Smooth muscle cell (in vitro differentiated cells): ENCODE measurements around the gene FAM217B. TPM values are rescaled to one million over a fixed set of nuclear protein-coding genes. Genes with fewer than 3 reads are reported as not detected.

Experiments
- DNase-seq: peaks from one replicate; lab custom pipeline; 2025; ENCODE audit not compliant: unreplicated experiment; lab: John Stamatoyannopoulos, UW
- H2AFZ ChIP-seq: fragments of 200-600 bp; sonication (generic); 2 replicates; pipeline ENCODE4 v1.6.0; 2016; ENCODE audit warnings: antibody characterized with exemption, low read depth, mild to moderate bottlenecking
- H3F3A ChIP-seq: fragments of 200-600 bp; sonication (generic); 2 replicates; pipeline ENCODE4 v1.6.0; 2017; ENCODE audit warnings: antibody characterized with exemption, low read depth
- H3K27ac ChIP-seq: fragments of 200-600 bp; sonication (generic); 2 replicates; pipeline ENCODE4 v1.5.1; 2016; ENCODE audit warnings: low read depth, mild to moderate bottlenecking
- H3K27me3 ChIP-seq: fragments of 200-600 bp; sonication (generic); 2 replicates; pipeline ENCODE4 v1.6.1; 2016; ENCODE audit warnings: low read depth, mild to moderate bottlenecking
- H3K36me3 ChIP-seq: fragments of 200-600 bp; sonication (generic); 2 replicates; pipeline ENCODE4 v1.5.1; 2016; ENCODE audit warnings: low read depth
- H3K4me1 ChIP-seq: fragments of 200-600 bp; sonication (generic); 2 replicates; pipeline ENCODE4 v1.5.1; 2016; ENCODE audit warnings: low read depth
- H3K4me2 ChIP-seq: fragments of 200-600 bp; sonication (generic); 2 replicates; pipeline ENCODE4 v1.6.0; 2016; ENCODE audit warnings: mild to moderate bottlenecking
- H3K4me3 ChIP-seq: fragments of 200-600 bp; sonication (generic); 2 replicates; pipeline ENCODE4 v1.5.1; 2016; ENCODE audit warnings: mild to moderate bottlenecking
- H3K79me2 ChIP-seq: fragments of 200-600 bp; sonication (generic); 2 replicates; pipeline ENCODE4 v1.6.0; 2016; ENCODE audit warnings: low read depth, mild to moderate bottlenecking
- H3K9ac ChIP-seq: fragments of 200-600 bp; sonication (generic); 2 replicates; pipeline ENCODE4 v1.6.0; 2016; ENCODE audit warnings: low read depth
- H3K9me3 ChIP-seq: fragments of 200-600 bp; sonication (generic); replicated peaks from 2 replicates; pipeline ENCODE4 v1.5.1; 2016; ENCODE audit warnings: low read depth
- H4K20me1 ChIP-seq: fragments of 200-600 bp; sonication (generic); 2 replicates; pipeline ENCODE4 v1.6.0; 2016; ENCODE audit warnings: low read depth
- WGBS: methylation state at CpG from one replicate; pipeline ENCODE4 v1.1.7; 2016; ENCODE audit warnings: low lambda C conversion rate; 5-methylcytosine and 5-hydroxymethylcytosine counted together
- polyA plus RNA-seq: library from polyadenylated mRNA; unstranded; fragments of >200 nt; fragmentation: Nextera tagmentation; extraction: Ambion mirVana; gene quantifications from 2 replicates; pipeline ENCODE4 v1.2.1, GENCODE V29; 2016
- total RNA-seq: library from RNA; depleted of rRNA; stranded (reverse); fragments of >200 nt; gene quantifications from 2 replicates; pipeline ENCODE4 v1.2.3, GENCODE V29; 2014
- TF ChIP-seq, protein P1 (sequence below): fragments of 200-600 bp; sonication (generic); IDR thresholded peaks from 2 replicates; pipeline ENCODE4 v1.5.1; 2017; ENCODE audit warnings: borderline replicate concordance, mild to moderate bottlenecking, antibody characterized with exemption; ENCODE audit not compliant: insufficient read depth, poor library complexity, severe bottlenecking

FAM217B gene
- total and polyA plus RNA-seq, 2 experiments from 2014 or later = 7.7 to 14.2 TPM

DNA sequence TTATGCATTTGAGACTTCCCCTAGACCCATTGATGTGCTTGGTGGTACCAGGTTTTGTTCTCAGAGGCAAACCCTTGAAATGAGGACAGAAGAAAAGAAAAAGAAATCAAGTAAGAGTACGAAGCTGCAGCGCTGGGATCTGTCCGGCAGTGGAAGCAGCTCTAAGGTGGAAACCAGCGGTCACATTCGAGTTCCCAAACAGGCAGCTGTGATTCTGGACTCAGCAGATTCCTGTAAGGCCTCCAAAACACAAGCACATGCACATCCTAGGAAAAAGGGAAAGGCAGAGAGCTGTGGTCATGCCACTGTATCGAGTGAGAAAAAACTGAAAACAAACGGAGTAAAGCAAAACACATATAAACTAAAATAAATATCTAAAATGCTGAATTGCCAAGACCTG lies 4.5 kb downstream of the FAM217B start:
- H4K20me1 ChIP-seq = no peaks in the 10 kb centered on the region
- H3K4me2 ChIP-seq = no peak overlapping the region
- H3K9me3 ChIP-seq = no peaks in the 10 kb centered on the region
- H3F3A ChIP-seq = no peaks in the 10 kb centered on the region
- H3K27me3 ChIP-seq = no peaks in the 10 kb centered on the region
- H3K36me3 ChIP-seq = no peaks in the 10 kb centered on the region
- 90% methylated on average over 7 of the region's 7 CpGs for WGBS
- H3K4me3 ChIP-seq = no peak overlapping the region
- H3K9ac ChIP-seq = no peak overlapping the region
- TF ChIP-seq, protein P1, sequence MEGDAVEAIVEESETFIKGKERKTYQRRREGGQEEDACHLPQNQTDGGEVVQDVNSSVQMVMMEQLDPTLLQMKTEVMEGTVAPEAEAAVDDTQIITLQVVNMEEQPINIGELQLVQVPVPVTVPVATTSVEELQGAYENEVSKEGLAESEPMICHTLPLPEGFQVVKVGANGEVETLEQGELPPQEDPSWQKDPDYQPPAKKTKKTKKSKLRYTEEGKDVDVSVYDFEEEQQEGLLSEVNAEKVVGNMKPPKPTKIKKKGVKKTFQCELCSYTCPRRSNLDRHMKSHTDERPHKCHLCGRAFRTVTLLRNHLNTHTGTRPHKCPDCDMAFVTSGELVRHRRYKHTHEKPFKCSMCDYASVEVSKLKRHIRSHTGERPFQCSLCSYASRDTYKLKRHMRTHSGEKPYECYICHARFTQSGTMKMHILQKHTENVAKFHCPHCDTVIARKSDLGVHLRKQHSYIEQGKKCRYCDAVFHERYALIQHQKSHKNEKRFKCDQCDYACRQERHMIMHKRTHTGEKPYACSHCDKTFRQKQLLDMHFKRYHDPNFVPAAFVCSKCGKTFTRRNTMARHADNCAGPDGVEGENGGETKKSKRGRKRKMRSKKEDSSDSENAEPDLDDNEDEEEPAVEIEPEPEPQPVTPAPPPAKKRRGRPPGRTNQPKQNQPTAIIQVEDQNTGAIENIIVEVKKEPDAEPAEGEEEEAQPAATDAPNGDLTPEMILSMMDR = no peak
- H2AFZ ChIP-seq = no peak overlapping the region
- no peak overlapping the region for H3K27ac ChIP-seq
- H3K79me2 ChIP-seq = peaks cover 8% of the 10 kb centered on the region
- peaks cover 13% of the 10 kb centered on the region for H3K4me1 ChIP-seq
- DNase-seq = no peak

- TF ChIP-seq, protein P1 = no peak
- H3K9ac ChIP-seq = no peak overlapping the region
- peaks cover 8% of the 10 kb centered on the region for H3K79me2 ChIP-seq
- 81% methylated on average over 3 of the region's 3 CpGs for WGBS
- H4K20me1 ChIP-seq = no peaks in the 10 kb centered on the region
- DNase-seq = no peak
- no peak overlapping the region for H3K27ac ChIP-seq
- no peak overlapping the region for H3K4me2 ChIP-seq
- H3F3A ChIP-seq = no peaks in the 10 kb centered on the region
- peaks cover 13% of the 10 kb centered on the region for H3K4me1 ChIP-seq
- H3K9me3 ChIP-seq = no peaks in the 10 kb centered on the region
- no peaks in the 10 kb centered on the region for H3K27me3 ChIP-seq
- H2AFZ ChIP-seq = no peak overlapping the region
- no peaks in the 10 kb centered on the region for H3K36me3 ChIP-seq
- no peak overlapping the region for H3K4me3 ChIP-seq
These were observed 5.0 kb downstream of the FAM217B start for GRCh38 chr20:59945175-59945574.

DNA sequence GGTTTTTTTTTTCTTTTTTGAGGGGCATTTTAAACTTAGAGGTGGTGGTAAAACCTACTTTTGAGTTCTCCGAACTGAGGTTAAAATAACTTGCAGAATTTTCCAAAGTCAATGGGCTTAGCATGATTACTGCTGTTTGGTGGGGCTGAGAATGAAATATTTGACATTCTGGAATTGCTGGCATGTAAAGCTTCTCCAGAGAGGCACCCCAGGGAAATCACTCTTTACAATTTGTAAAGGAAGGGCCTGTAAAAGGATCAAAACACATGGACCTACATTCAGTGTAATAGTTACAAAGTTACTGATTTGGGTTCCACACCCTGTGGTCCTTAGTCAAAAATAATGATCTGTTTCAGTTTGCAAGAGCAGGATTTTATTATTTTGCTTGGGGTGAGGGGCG lies 5.5 kb downstream of the FAM217B start:
- WGBS = 66% methylated on average over 2 of the region's 2 CpGs
- H3K4me1 ChIP-seq = peaks cover 13% of the 10 kb centered on the region

GRCh38 chr20:59947376-59947775 lies 7.2 kb downstream of the FAM217B start:
- no peak for DNase-seq
- H3K27ac ChIP-seq = no peak overlapping the region
- no peaks in the 10 kb centered on the region for H3K9me3 ChIP-seq
- 97% methylated on average over 8 of the region's 8 CpGs for WGBS
- H3K27me3 ChIP-seq = no peaks in the 10 kb centered on the region
- H4K20me1 ChIP-seq = no peaks in the 10 kb centered on the region
- TF ChIP-seq, protein P1 = no peak
- H3K4me3 ChIP-seq = no peak overlapping the region
- H3K79me2 ChIP-seq = no peaks in the 10 kb centered on the region
- peaks cover 5% of the 10 kb centered on the region for H3K4me1 ChIP-seq
- no peak overlapping the region for H2AFZ ChIP-seq
- H3K36me3 ChIP-seq = no peaks in the 10 kb centered on the region
- no peaks in the 10 kb centered on the region for H3F3A ChIP-seq
- H3K4me2 ChIP-seq = no peak overlapping the region
- H3K9ac ChIP-seq = no peak overlapping the region

More for the DNA sequence above, 5.5 kb downstream of the FAM217B start:
- TF ChIP-seq, protein P1 = no peak
- H2AFZ ChIP-seq = no peak overlapping the region
- H3K79me2 ChIP-seq = peaks cover 8% of the 10 kb centered on the region
- H3K27ac ChIP-seq = no peak overlapping the region
- no peaks in the 10 kb centered on the region for H3K9me3 ChIP-seq
- no peaks in the 10 kb centered on the region for H3F3A ChIP-seq
- H4K20me1 ChIP-seq = no peaks in the 10 kb centered on the region
- H3K4me2 ChIP-seq = no peak overlapping the region
- DNase-seq = no peak
- H3K36me3 ChIP-seq = no peaks in the 10 kb centered on the region
- H3K27me3 ChIP-seq = no peaks in the 10 kb centered on the region
- no peak overlapping the region for H3K4me3 ChIP-seq
- H3K9ac ChIP-seq = no peak overlapping the region
